Measurements from ENCODE around the gene PITPNC1.

Gene PITPNC1

DNA sequence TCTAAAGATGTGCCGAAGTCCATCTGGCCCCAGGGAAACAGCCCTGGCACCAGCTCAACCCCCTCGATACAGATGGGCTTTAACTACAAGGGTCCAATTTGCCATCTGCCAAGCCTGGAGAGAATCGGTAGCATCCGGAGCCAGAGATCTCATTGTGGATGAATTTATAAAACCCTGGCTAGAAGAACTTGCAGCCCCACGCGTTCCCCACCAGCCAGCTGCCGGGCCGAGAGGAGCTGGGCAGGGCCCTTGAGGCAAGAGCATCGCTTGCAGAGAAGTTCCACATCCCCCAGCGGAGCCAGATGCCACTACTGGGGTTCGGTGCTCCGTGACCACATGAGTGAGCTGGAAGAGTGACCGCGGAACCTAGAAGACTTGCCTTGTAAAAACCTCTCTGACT is 275.4 kb downstream of the PITPNC1 start:
- Histone ChIP-seq H3K27ac (no peak overlapping the region), H3K9me3 (no peaks in the 10 kb centered on the region), H3K36me3 (no peaks in the 10 kb centered on the region), H3K27me3 (no peaks in the 10 kb centered on the region), H3K4me3 (no peak overlapping the region), H3K4me1 (no peaks in the 10 kb centered on the region)
- intact Hi-C loops (cut with DNase I; ENCODE audit: low total_unique reads), result no loop called here
- DNase-seq, result no peak
- TF ChIP-seq, protein P1, sequence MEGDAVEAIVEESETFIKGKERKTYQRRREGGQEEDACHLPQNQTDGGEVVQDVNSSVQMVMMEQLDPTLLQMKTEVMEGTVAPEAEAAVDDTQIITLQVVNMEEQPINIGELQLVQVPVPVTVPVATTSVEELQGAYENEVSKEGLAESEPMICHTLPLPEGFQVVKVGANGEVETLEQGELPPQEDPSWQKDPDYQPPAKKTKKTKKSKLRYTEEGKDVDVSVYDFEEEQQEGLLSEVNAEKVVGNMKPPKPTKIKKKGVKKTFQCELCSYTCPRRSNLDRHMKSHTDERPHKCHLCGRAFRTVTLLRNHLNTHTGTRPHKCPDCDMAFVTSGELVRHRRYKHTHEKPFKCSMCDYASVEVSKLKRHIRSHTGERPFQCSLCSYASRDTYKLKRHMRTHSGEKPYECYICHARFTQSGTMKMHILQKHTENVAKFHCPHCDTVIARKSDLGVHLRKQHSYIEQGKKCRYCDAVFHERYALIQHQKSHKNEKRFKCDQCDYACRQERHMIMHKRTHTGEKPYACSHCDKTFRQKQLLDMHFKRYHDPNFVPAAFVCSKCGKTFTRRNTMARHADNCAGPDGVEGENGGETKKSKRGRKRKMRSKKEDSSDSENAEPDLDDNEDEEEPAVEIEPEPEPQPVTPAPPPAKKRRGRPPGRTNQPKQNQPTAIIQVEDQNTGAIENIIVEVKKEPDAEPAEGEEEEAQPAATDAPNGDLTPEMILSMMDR (IDR thresholded peaks at IDR 0.05), result no peak

- no peak for DNase-seq
- Histone ChIP-seq H3K4me1 (no peaks in the 10 kb centered on the region), H3K27ac (no peak overlapping the region), H3K9me3 (no peaks in the 10 kb centered on the region), H3K4me3 (no peak overlapping the region), H3K36me3 (no peaks in the 10 kb centered on the region), H3K27me3 (no peaks in the 10 kb centered on the region)
- intact Hi-C loops (cut with DNase I; ENCODE audit: low total_unique reads), result no loop called here
- TF ChIP-seq, protein P1 (IDR thresholded peaks at IDR 0.05), result no peak
Observed at GRCh38 chr17:67655478-67656148, 278.5 kb downstream of the PITPNC1 start.

DNA sequence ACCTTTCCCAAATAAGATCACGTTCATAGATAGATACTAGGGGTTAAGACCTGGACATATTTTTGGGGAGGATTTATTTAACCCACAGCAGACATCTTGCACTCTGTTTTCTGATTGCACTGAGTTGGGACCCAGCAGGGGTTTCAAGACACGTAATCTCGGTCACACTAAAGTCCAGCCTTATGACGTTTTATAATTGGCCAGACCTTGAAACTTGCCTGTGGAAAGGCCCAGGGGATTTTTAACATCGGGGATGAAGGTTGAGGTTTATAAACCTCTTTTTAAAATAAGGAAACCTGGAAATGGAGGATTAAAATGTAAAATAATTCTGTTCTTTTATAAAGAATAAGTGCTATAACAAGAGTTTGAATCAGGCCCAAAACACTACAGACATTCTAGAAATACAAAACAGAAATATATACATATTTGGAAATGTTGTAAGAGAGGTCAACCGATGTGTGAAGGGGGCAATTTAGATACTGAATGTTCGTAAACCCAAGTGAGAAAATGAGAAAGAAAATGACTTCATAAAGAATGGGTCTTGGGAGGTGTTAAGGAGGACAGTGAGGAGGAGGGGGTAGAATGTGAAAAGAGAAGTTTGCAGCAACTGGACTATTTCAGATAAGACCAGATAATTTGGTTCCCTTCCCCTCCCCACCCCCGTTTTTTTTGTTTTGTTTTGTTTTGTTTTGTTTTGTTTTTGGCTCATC is 279.6 kb downstream of the PITPNC1 start:
- H3K36me3 ChIP-seq, result no peaks in the 10 kb centered on the region
- no peaks in the 10 kb centered on the region for H3K27me3 ChIP-seq
- H3K27ac ChIP-seq, result no peak overlapping the region
- H3K9me3 ChIP-seq, result no peaks in the 10 kb centered on the region
- no peak for DNase-seq
- no peaks in the 10 kb centered on the region for H3K4me1 ChIP-seq
- TF ChIP-seq, protein P1 (IDR thresholded peaks at IDR 0.05), result no peak
- H3K4me3 ChIP-seq, result no peak overlapping the region
- intact Hi-C loops (cut with DNase I; ENCODE audit: low total_unique reads), result no loop called here

DNA sequence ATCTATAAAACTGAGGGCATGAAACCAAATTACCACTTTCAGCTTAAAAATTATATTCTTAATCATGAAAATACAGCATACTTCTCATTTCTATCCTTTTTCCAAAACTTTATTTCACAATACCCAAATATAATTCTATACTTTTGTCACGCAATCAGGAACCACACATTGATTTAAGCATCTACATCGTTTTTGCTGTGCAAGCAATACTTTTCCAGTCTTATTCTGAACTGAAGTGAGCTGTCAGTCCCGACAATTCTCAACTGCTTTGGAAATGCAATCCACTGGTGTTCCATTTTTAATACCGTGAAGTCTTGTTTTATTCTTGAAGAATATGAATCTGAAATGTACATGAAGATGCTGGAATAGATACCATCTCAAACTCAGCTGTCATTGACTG is 280.5 kb downstream of the PITPNC1 start:
- intact Hi-C loops (cut with DNase I; ENCODE audit: low total_unique reads), result no loop called here
- Histone ChIP-seq H3K4me3 (no peak overlapping the region), H3K27ac (no peak overlapping the region), H3K9me3 (no peaks in the 10 kb centered on the region), H3K27me3 (no peaks in the 10 kb centered on the region), H3K4me1 (no peaks in the 10 kb centered on the region), H3K36me3 (no peaks in the 10 kb centered on the region)
- no peak for DNase-seq
- TF ChIP-seq, protein P1 (IDR thresholded peaks at IDR 0.05), result no peak

- TF ChIP-seq, protein P1 (IDR thresholded peaks at IDR 0.05), result no peak
- Histone ChIP-seq H3K36me3 (no peaks in the 10 kb centered on the region), H3K27me3 (no peaks in the 10 kb centered on the region)
Observed at GRCh38 chr17:67658265-67658664, 281.2 kb downstream of the PITPNC1 start.

More at GRCh38 chr17:67658265-67658664, 281.2 kb downstream of the PITPNC1 start:
- H3K9me3 ChIP-seq, result no peaks in the 10 kb centered on the region
- H3K4me1 ChIP-seq, result no peaks in the 10 kb centered on the region
- intact Hi-C loops (cut with DNase I; ENCODE audit: low total_unique reads), result no loop called here
- H3K4me3 ChIP-seq, result no peak overlapping the region
- no peak overlapping the region for H3K27ac ChIP-seq
- no peak for DNase-seq
